Mucosa of descending colon (tissue), 3 donors: Measurements from ENCODE around the gene HPRT1. TPM values are rescaled to one million over a fixed set of nuclear protein-coding genes. Genes with fewer than 3 reads are reported as not detected.

Experiments
- ATAC-seq: fragments of 200-7000 bp; cut with Tn5 transposase; one replicate; pipeline ENCODE4 v1.9.1; 2020; ENCODE audit warnings: mild to moderate bottlenecking, moderate library complexity
- DNase-seq, 3 donors: peaks; one replicate each; pipeline ENCODE4 v3.0.0-alpha.2; 2020
- H3K36me3 ChIP-seq: fragments of 200-600 bp; one replicate; pipeline ENCODE4 v1.8.0; 2021; ENCODE audit warnings: low read depth, mild to moderate bottlenecking
- H3K4me1 ChIP-seq: fragments of 200-600 bp; one replicate; pipeline ENCODE4 v1.8.0; 2021; ENCODE audit warnings: low read depth, mild to moderate bottlenecking
- H3K4me3 ChIP-seq: fragments of 200-600 bp; one replicate; pipeline ENCODE4 v1.8.0; 2021; ENCODE audit warnings: mild to moderate bottlenecking
- H3K9me3 ChIP-seq: fragments of 200-600 bp; one replicate; pipeline ENCODE4 v1.8.0; 2021; ENCODE audit warnings: mild to moderate bottlenecking
- CTCF ChIP-seq: fragments of 200-600 bp; IDR thresholded peaks from one replicate; pipeline ENCODE4 v1.8.0; 2022; ENCODE audit warnings: antibody characterized with exemption, mild to moderate bottlenecking
- intact Hi-C, 2 donors: fragments of 100-400 bp; cut with DNase I in 1 of 2; cut with micrococcal nuclease in 1 of 2; formaldehyde crosslinking; loops; one replicate each; pipeline versions ENCODE4 v1.11.0 to v1.11.1; 2022; cut with DNase I, micrococcal nuclease
- total RNA-seq, 3 donors: library from RNA; stranded (reverse); fragmentation: NEBNext Ultra II Directional in 2 of 3; extraction: Animal tissue kit (Norgen Biotek cat#: 25700) in 2 of 3; gene quantifications; one replicate each; pipeline versions ENCODE4 v1.2.1 to v1.2.4, GENCODE V29; 2021 to 2023
- donor health status: DM: no; HTN: no; CAD: no; lungs with moderate emphysema.
- donor health status: DM: no; HTN: no; CAD: no.
- donor health status: DM: no; HTN: yes; CAD: no.

Gene HPRT1
- total RNA-seq, 3 donors from 2014 or later, result 15.0 to 25.4 (median 19.6) TPM

DNA sequence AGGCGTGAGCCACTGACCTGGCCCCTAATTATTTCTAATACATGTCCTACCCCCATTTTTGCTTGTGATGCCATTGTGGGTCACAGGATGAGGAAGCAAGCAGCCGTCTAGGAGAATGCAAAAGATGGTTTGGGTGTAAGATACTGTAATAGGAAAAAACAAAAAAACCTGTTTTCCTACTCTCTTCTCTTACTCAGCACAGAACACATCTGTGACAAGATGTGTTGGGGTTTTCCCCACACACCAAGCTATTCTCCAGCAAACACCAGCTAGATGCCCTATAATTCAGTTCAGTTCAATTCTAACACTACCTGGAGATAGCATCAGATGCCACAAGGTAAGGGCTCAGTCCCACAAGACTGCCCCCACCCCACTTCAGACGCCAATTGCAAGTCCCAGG lies 15.3 kb upstream of the HPRT1 start:
- Histone ChIP-seq H3K4me1 (no peaks in the 10 kb centered on the region), H3K4me3 (no peak overlapping the region), H3K36me3 (no peaks in the 10 kb centered on the region), H3K9me3 (no peaks in the 10 kb centered on the region)
- TF ChIP-seq CTCF, result no peak
- DNase-seq, result no peak
- ATAC-seq, result no peak
- intact Hi-C loops, result no loop called here

GRCh38 chrX:134452596-134452995 lies 7.4 kb upstream of the HPRT1 start:
- ATAC-seq (peak; percentile 94), DNase-seq (peak in 1 of 3 donors; percentile 24)
- Histone ChIP-seq H3K9me3 (no peaks in the 10 kb centered on the region), H3K4me1 (no peaks in the 10 kb centered on the region), H3K36me3 (no peaks in the 10 kb centered on the region), H3K4me3 (no peak overlapping the region)
- intact Hi-C loops, result no loop called here
- TF ChIP-seq CTCF, result no peak

GRCh38 chrX:134453631-134454030 lies 6.3 kb upstream of the HPRT1 start:
- DNase-seq, result peak in 2 of 3 donors; percentile 54

GRCh38 chrX:134454506-134454905 lies 5.5 kb upstream of the HPRT1 start:
- TF ChIP-seq CTCF, result no peak
- ATAC-seq, result no peak
- H3K36me3 ChIP-seq, result no peaks in the 10 kb centered on the region
- DNase-seq, result no peak
- no peak overlapping the region for H3K4me3 ChIP-seq
- H3K4me1 ChIP-seq, result no peaks in the 10 kb centered on the region
- no peaks in the 10 kb centered on the region for H3K9me3 ChIP-seq
- intact Hi-C loops, result no loop called here

More at GRCh38 chrX:134453631-134454030, 6.3 kb upstream of the HPRT1 start:
- H3K36me3 ChIP-seq, result no peaks in the 10 kb centered on the region
- intact Hi-C loops, result no loop called here
- peak; percentile 83 for ATAC-seq
- H3K9me3 ChIP-seq, result no peaks in the 10 kb centered on the region
- H3K4me1 ChIP-seq, result no peaks in the 10 kb centered on the region
- H3K4me3 ChIP-seq, result no peak overlapping the region
- no peak for TF ChIP-seq CTCF

- no peaks in the 10 kb centered on the region for H3K9me3 ChIP-seq
- intact Hi-C loops, result no loop called here
- H3K4me1 ChIP-seq, result no peaks in the 10 kb centered on the region
- ATAC-seq (no peak), DNase-seq (no peak)
- TF ChIP-seq CTCF, result no peak
- no peak overlapping the region for H3K4me3 ChIP-seq
- no peaks in the 10 kb centered on the region for H3K36me3 ChIP-seq
Measured at GRCh38 chrX:134457708-134458107, 2.3 kb upstream of the HPRT1 start.

- no peak overlapping the region for H3K4me3 ChIP-seq
- no peaks in the 10 kb centered on the region for H3K36me3 ChIP-seq
- ATAC-seq, result peak; percentile 46
- H3K9me3 ChIP-seq, result no peaks in the 10 kb centered on the region
- intact Hi-C loops, result no loop called here
- H3K4me1 ChIP-seq, result no peaks in the 10 kb centered on the region
- TF ChIP-seq CTCF, result no peak
- DNase-seq, result no peak
Measured at GRCh38 chrX:134459683-134460004, 321 bp upstream of the HPRT1 start.
